WERI-Rb-1 (cell line): ENCODE results near the gene SPTBN5.

Experiments
- DNase-seq: peaks from one replicate; pipeline ENCODE4 v3.0.0-alpha.2; 2020
- H3K27ac ChIP-seq: fragments of 250-450 bp; sonication (Bioruptor Pico); 2 replicates; pipeline ENCODE4 v1.5.1; 2020; ENCODE audit warnings: mild to moderate bottlenecking, moderate library complexity
- H3K27me3 ChIP-seq: fragments of 250-450 bp; sonication (Bioruptor Pico); 2 replicates; pipeline ENCODE4 v1.5.1; 2021; ENCODE audit warnings: mild to moderate bottlenecking, low read depth, moderate library complexity; ENCODE audit not compliant: insufficient read depth, severe bottlenecking
- H3K36me3 ChIP-seq: fragments of 250-450 bp; sonication (Bioruptor Pico); 2 replicates; pipeline ENCODE4 v1.5.1; 2020; ENCODE audit warnings: mild to moderate bottlenecking, moderate library complexity
- H3K4me3 ChIP-seq: 2 replicates; pipeline ENCODE4 v1.5.1; 2011; ENCODE audit warnings: low read depth, mild to moderate bottlenecking, control low read depth, low read length
- H3K9me3 ChIP-seq: fragments of 250-450 bp; sonication (Bioruptor Pico); 2 replicates; pipeline ENCODE4 v1.5.1; 2021; ENCODE audit warnings: mild to moderate bottlenecking, moderate library complexity; ENCODE audit not compliant: severe bottlenecking
- CTCF ChIP-seq: IDR thresholded peaks from 2 replicates; pipeline ENCODE4 v1.5.1; 2011; ENCODE audit warnings: low read depth, mild to moderate bottlenecking, control low read depth, inconsistent platforms, low read length

The SPTBN5 gene

GRCh38 chr15:41809526-41810220 lies 84.2 kb downstream of the SPTBN5 start:
- Histone ChIP-seq H3K27ac (no peak overlapping the region), H3K4me3 (no peak overlapping the region), H3K36me3 (no peaks in the 10 kb centered on the region), H3K27me3 (no peaks in the 10 kb centered on the region), H3K9me3 (no peaks in the 10 kb centered on the region)
- DNase-seq, result no peak
- TF ChIP-seq CTCF, result no peak

GRCh38 chr15:41809121-41809520 lies 84.7 kb downstream of the SPTBN5 start:
- Histone ChIP-seq H3K4me3 (no peak overlapping the region), H3K27ac (no peak overlapping the region), H3K9me3 (no peaks in the 10 kb centered on the region), H3K36me3 (no peaks in the 10 kb centered on the region), H3K27me3 (no peaks in the 10 kb centered on the region)
- no peak for DNase-seq
- TF ChIP-seq CTCF, result no peak

- peak; percentile 66 for TF ChIP-seq CTCF
- Histone ChIP-seq H3K27me3 (no peaks in the 10 kb centered on the region), H3K9me3 (no peaks in the 10 kb centered on the region), H3K27ac (no peak overlapping the region), H3K4me3 (no peak overlapping the region), H3K36me3 (no peaks in the 10 kb centered on the region)
- peak; percentile 49 for DNase-seq
These were observed 87.3 kb downstream of the SPTBN5 start for GRCh38 chr15:41806291-41807181.

GRCh38 chr15:41805711-41806110 lies 88.1 kb downstream of the SPTBN5 start:
- H3K27ac ChIP-seq, result no peak overlapping the region
- no peak for TF ChIP-seq CTCF
- H3K9me3 ChIP-seq, result no peaks in the 10 kb centered on the region
- H3K4me3 ChIP-seq, result no peak overlapping the region
- no peaks in the 10 kb centered on the region for H3K36me3 ChIP-seq
- no peaks in the 10 kb centered on the region for H3K27me3 ChIP-seq
- no peak for DNase-seq

- TF ChIP-seq CTCF, result no peak
- no peak for DNase-seq
These were observed 88.8 kb downstream of the SPTBN5 start for GRCh38 chr15:41804916-41805666.

More at GRCh38 chr15:41804916-41805666, 88.8 kb downstream of the SPTBN5 start:
- no peak overlapping the region for H3K27ac ChIP-seq
- H3K27me3 ChIP-seq, result no peaks in the 10 kb centered on the region
- no peak overlapping the region for H3K4me3 ChIP-seq
- H3K36me3 ChIP-seq, result no peaks in the 10 kb centered on the region
- no peaks in the 10 kb centered on the region for H3K9me3 ChIP-seq
